ENCODE data around the gene PHKG2. TPM values are rescaled to one million over a fixed set of nuclear protein-coding genes. Genes with fewer than 3 reads are reported as not detected.

PHKG2 gene
- polyA plus RNA-seq, 4 donors, result 31.2 to 46.5 (median 35.7) TPM

DNA sequence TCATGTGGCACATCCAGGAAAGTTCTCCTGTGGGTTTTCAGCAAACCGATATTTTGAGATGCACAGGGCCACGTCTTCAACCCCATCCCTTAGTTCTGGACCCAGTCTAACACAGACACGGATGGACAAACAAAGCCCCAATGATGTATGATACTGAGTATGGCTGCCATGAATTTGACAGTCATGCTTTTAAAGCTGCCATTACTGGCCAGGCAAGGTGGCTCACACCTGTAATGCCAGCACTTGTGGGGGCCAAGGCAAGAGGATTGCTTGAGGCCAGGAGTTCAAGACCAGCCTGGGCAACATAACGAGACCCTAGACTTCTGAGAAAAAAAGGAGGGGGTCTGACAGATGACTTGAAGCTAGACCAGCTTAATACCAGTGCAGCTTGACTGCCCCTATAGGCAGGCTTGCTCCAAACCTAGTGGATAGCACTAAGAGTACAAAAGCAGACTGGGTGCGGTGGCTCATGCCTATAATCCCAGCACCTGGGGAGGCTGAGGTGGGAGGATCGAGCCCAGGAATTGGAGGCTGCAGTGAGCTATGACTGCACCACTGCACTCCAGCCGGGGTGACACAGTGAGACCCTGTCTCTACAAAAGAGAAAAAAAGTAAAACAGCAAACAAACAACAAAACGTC, 49.6 kb downstream of the PHKG2 start:
- H3K36me3 ChIP-seq (ENCODE audit: control insufficient read depth in 3 of 3, insufficient read depth in 2 of 3, low read depth in 1 of 3, low read length in 3 of 3), result no peaks in the 10 kb centered on the region
- H3K27ac ChIP-seq (ENCODE audit: low read depth in 1 of 3, low read length in 2 of 3), result no peak overlapping the region
- H3K4me1 ChIP-seq (ENCODE audit: control insufficient read depth in 3 of 3, insufficient read depth in 2 of 3, low read depth in 1 of 3, low read length in 2 of 3), result no peaks in the 10 kb centered on the region
- H3K27me3 ChIP-seq (ENCODE audit: control insufficient read depth in 3 of 3, insufficient read depth in 3 of 3, low read length in 3 of 3), result no peaks in the 10 kb centered on the region
- 70 to 72% (median 71%) methylated on average over 8 of the region's 8 CpGs for WGBS, 3 donors
- FAIRE-seq (no peak), DNase-seq (no peak)
- H3K4me3 ChIP-seq (ENCODE audit: low read depth in 1 of 3, low read length in 3 of 3), result no peak overlapping the region
- no peaks in the 10 kb centered on the region for H3K9me3 ChIP-seq (ENCODE audit: control insufficient read depth in 2 of 2, insufficient read depth in 1 of 2, low read depth in 1 of 2, low read length in 1 of 2)

Other genes with a start within 250 kb of the PHKG2 start
- gene ZNF768, start 221.9 kb upstream of the PHKG2 start, polyA plus RNA-seq, result 10 to 100 TPM; 42.7 to 71.6 (median 52.6) TPM
- 10 to 100 TPM in 1 of 4 donors, 1 to 10 TPM in 3; 7.6 to 10.6 (median 8.8) TPM for gene ZNF747, start 213.6 kb upstream of the PHKG2 start, polyA plus RNA-seq
- 10 to 100 TPM in 1 of 4 donors, 1 to 10 TPM in 3; 5.4 to 23.0 (median 6.2) TPM for gene ZNF764, start 190.1 kb upstream of the PHKG2 start, polyA plus RNA-seq
- gene ZNF688, start 176.7 kb upstream of the PHKG2 start, polyA plus RNA-seq, result 10 to 100 TPM; 14.9 to 46.7 (median 24.4) TPM
- gene ZNF785, start 162.7 kb upstream of the PHKG2 start, polyA plus RNA-seq, result 10 to 100 TPM in 1 of 4 donors, 1 to 10 TPM in 3; 1.9 to 20.4 (median 4.1) TPM
- 1 to 10 TPM; 5.7 to 8.9 (median 7.0) TPM for gene ZNF689, start 138.0 kb upstream of the PHKG2 start, polyA plus RNA-seq
- 100 to 1,000 TPM in 2 of 4 donors, 10 to 100 TPM in 2; 32.1 to 131 (median 82.5) TPM for gene PRR14, start 97.5 kb upstream of the PHKG2 start, polyA plus RNA-seq
- gene FBRS, start 90.0 kb upstream of the PHKG2 start, polyA plus RNA-seq, result 10 to 100 TPM; 36.2 to 94.6 (median 47.6) TPM
- gene SRCAP, start 49.3 kb upstream of the PHKG2 start, polyA plus RNA-seq, result 10 to 100 TPM in 2 of 4 donors, 1 to 10 TPM in 2; 1.6 to 36.8 (median 13.7) TPM
- gene CFAP119, start 13.6 kb downstream of the PHKG2 start, polyA plus RNA-seq, result 1 to 10 TPM; 2.4 to 6.5 (median 5.1) TPM
- gene RNF40, start 13.9 kb downstream of the PHKG2 start, polyA plus RNA-seq, result 10 to 100 TPM; 55.9 to 84.9 (median 58.1) TPM
- gene ZNF629, start 38.8 kb downstream of the PHKG2 start, polyA plus RNA-seq, result 10 to 100 TPM in 1 of 4 donors, 1 to 10 TPM in 3; 3.4 to 17.5 (median 5.8) TPM
- gene BCL7C, start 145.7 kb downstream of the PHKG2 start, polyA plus RNA-seq, result 10 to 100 TPM; 23.7 to 33.2 (median 30.5) TPM
- gene CTF1, start 148.2 kb downstream of the PHKG2 start, polyA plus RNA-seq, result 1 to 10 TPM in 2 of 4 donors, not detected in 2; 1.1 to 3.0 TPM
- 10 to 100 TPM in 2 of 4 donors, 1 to 10 TPM in 2; 8.7 to 26.3 (median 13.4) TPM for gene FBXL19, start 175.1 kb downstream of the PHKG2 start, polyA plus RNA-seq
- 10 to 100 TPM in 2 of 4 donors, 1 to 10 TPM in 2; 6.2 to 38.1 (median 8.6) TPM for gene ORAI3, start 200.6 kb downstream of the PHKG2 start, polyA plus RNA-seq
- 10 to 100 TPM in 2 of 4 donors, 1 to 10 TPM in 2; 6.9 to 11.4 (median 9.0) TPM for gene SETD1A, start 209.3 kb downstream of the PHKG2 start, polyA plus RNA-seq
- 10 to 100 TPM; 15.9 to 48.9 (median 23.2) TPM for gene HSD3B7, start 236.8 kb downstream of the PHKG2 start, polyA plus RNA-seq